Measurements from ENCODE around the gene PPP1R9A.

The PPP1R9A gene

GRCh38 chr7:94907026-94907810 is at the start of gene PPP1R9A:
PPP1R9A (plus strand) TSS chr7:94907594; CDS start chr7:94910114, 2,520 bp downstream.
- peak; percentile 64 for DNase-seq (ENCODE audit: low spot score)

DNA sequence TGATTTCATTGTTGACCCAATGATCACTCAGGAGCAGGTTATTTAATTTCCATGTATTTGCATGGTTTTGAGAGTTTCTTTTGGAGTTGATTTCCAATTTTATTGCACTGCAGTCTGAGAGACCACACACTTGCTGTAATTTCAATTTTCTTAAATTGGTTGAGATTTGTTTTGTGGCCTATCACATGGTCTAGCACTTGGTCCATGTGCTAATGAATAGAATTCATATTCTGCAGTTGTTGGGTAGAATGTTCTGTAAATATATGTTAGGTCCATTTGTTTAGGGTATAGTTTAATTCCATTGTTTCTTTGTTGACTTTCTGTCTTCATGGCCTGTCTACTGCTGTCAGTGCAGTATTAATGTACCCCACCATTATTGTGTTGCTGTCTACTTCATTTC is 36.3 kb upstream of the PPP1R9A start:
- no peak for DNase-seq (ENCODE audit: low spot score)

GRCh38 chr7:94873239-94873638 is 34.2 kb upstream of the PPP1R9A start:
- DNase-seq (ENCODE audit: low spot score): no peak

GRCh38 chr7:94874036-94874785 is 33.2 kb upstream of the PPP1R9A start:
- no peak for DNase-seq (ENCODE audit: low spot score)

DNA sequence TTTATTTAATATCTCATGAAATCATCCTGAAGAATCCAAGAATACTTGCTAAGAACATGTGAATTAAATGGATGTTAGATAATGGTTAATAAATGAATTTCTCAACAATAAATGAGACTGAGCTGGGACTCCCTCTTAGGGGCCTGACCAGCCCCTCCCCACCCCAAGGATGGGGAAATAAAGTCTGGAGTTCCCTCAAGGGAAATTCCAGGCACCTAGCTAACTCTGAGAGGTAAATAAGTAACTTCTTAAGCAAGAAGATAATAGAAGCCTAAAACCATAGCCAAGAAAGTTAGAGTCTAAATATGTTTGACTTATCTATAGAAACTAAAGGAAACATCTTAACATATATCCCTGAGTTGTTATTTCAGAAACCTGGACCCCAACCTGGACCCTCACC is 32.2 kb upstream of the PPP1R9A start:
- no peak for DNase-seq (ENCODE audit: low spot score)

- no peak for DNase-seq (ENCODE audit: low spot score)
Measured at GRCh38 chr7:94877731-94878670, 29.4 kb upstream of the PPP1R9A start.

- DNase-seq (ENCODE audit: low spot score): no peak
Measured at GRCh38 chr7:94882891-94883290, 24.5 kb upstream of the PPP1R9A start.

GRCh38 chr7:94883616-94884015 is 23.8 kb upstream of the PPP1R9A start:
- DNase-seq (ENCODE audit: low spot score): no peak

- peak; percentile 7 for DNase-seq (ENCODE audit: low spot score)
Measured at GRCh38 chr7:94888551-94888950, 18.8 kb upstream of the PPP1R9A start.

- DNase-seq (ENCODE audit: low spot score): no peak
Measured at GRCh38 chr7:94888995-94889523, 18.3 kb upstream of the PPP1R9A start.

- no peak for DNase-seq (ENCODE audit: low spot score)
Measured at GRCh38 chr7:94890216-94890615, 17.2 kb upstream of the PPP1R9A start.

GRCh38 chr7:94893661-94894060 is 13.7 kb upstream of the PPP1R9A start:
- no peak for DNase-seq (ENCODE audit: low spot score)

GRCh38 chr7:94897541-94897940 is 9.9 kb upstream of the PPP1R9A start:
- DNase-seq (ENCODE audit: low spot score): no peak

GRCh38 chr7:94898340-94898739 is 9.1 kb upstream of the PPP1R9A start:
- DNase-seq (ENCODE audit: low spot score): no peak

GRCh38 chr7:94901981-94902380 is 5.4 kb upstream of the PPP1R9A start:
- no peak for DNase-seq (ENCODE audit: low spot score)

DNA sequence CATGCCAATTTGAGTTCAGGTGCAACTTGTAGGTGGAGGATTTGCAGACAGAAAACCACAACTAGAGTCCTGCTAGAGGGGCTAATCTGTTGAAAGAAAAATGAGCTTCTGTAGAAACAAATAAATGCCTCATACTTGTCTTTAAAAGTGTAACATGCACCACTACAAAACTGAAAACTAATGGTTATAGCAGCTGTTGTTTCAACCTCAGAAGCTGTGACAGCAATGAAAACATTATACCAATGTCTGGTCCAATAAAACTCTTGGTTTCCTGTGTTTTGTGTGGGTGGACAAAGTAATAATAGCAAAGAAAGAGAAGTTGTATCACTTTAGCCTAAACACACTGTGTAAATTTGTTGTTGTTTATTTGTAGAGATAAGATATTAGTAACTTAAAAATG is 3.4 kb upstream of the PPP1R9A start:
- no peak for DNase-seq (ENCODE audit: low spot score)

- DNase-seq (ENCODE audit: low spot score): no peak
Measured at GRCh38 chr7:94904982-94905381, 2.4 kb upstream of the PPP1R9A start.

DNA sequence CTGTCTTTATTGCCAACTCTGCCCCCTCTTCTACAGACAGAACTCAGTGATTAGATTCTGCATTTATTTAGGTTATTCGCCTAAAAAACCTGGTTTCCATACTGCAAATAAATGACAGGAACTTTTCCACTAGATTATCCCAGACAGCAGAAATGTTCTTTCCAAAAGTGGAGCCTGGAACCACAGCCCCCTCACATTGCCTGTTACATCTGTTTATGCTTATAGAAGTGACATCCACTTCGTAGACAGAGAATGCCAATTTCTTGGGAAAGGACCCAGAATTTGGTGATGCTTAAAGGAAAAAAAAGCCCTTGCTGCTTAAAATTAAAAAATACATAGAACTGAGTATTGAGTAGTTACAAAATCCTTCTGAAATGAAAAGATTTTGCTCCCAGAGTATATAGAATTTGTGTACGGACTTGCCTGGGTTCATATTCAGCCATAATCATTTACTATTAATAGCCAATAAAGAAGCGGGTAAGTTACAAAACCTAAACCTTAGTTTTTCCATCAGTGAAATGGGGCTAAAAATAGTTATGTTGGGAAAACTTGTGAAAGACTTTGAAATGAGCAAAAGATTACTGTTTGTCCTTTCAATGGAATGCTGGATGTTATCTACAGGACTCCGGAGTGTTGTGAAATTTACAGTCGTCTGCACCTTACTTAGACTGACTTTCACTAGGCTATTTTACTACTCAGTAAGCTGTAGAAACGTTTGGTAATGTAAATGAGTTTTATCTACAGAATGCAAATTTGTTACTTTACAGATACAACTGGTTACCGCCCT is 1.1 kb upstream of the PPP1R9A start:
- no peak for DNase-seq (ENCODE audit: low spot score)

GRCh38 chr7:94907811-94908322 is 473 bp downstream of the PPP1R9A start:
- no peak for DNase-seq (ENCODE audit: low spot score)

DNA sequence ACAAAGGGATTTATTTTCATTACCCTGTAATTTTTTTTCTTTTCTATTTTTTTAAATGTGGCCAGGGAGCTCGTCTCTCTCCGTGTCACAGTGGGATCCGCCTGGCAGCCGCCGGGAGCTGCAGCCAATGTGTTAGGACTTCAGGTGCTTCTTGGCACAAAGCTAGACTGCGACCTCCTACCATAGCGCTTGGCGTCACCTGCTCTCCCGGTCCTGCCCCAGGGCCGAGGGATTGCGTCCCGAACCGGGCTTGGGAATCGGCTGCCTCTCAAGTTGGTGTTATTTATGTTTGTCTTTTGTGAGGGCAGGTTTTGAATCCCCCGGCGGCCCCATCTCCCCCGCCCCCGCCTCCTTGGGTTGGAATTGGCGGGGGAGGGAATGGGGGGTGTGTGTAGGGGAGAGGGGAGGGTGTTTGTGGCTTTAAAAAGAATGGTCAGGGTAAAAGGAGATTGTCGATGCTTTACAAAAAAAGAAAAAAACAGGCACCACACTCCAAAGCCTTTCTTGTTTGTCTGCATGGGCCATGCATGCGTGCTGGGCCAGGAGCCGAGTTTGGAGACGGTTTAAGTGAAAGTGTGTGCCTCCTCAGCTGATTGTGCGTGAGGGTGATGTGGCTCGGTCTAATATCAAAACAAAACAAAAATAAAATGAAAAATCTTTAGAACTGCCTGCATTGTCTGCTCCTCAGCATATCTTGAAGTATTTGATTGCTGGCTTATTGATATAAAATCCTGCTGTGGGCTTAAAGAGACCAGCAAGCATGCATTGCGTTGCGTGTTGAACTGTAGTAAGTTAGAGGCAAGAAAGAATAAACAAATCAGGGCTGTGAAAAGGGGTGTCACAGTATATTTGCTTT is 1.2 kb downstream of the PPP1R9A start:
- DNase-seq (ENCODE audit: low spot score): peak; percentile 78
